HG03575 (cell line): ENCODE measurements around the gene FAM131C.
"Not testable (repeated sequence)": the region's sequence is repeated elsewhere in the genome, so short reads cannot be mapped to it uniquely, and the experiment has no call there.

Source experiments
- ATAC-seq: cut with Tn5 transposase; IDR thresholded peaks from one replicate; pipeline ENCODE4 v1.9.1; 2021; ENCODE audit not compliant: unreplicated experiment, insufficient number of reproducible peaks, low FRiP score; ENCODE audit errors: extremely low read depth

Gene FAM131C

GRCh38 chr1:16047791-16048475 is 25.5 kb downstream of the FAM131C start:
- ATAC-seq: no peak

GRCh38 chr1:16046842-16047241 is 26.6 kb downstream of the FAM131C start:
- no peak for ATAC-seq

GRCh38 chr1:16043950-16044349 is 29.5 kb downstream of the FAM131C start:
- no peak for ATAC-seq

- no peak for ATAC-seq
Observed at GRCh38 chr1:16043521-16043920, 29.9 kb downstream of the FAM131C start, which contains the start of gene CLCNKB. TSS of gene CLCNKB (plus strand) at chr1:16043782. CDS start at chr1:16044493, 711 bp downstream.

GRCh38 chr1:16042654-16043053 is 30.8 kb downstream of the FAM131C start:
- not testable (repeated sequence) for ATAC-seq

GRCh38 chr1:16042096-16042495 is 31.4 kb downstream of the FAM131C start:
- ATAC-seq: no peak

- ATAC-seq: no peak
Observed at GRCh38 chr1:16041200-16041599, 32.3 kb downstream of the FAM131C start.

GRCh38 chr1:16039871-16040270 is 33.6 kb downstream of the FAM131C start:
- not testable (repeated sequence) for ATAC-seq

- no peak for ATAC-seq
Observed at GRCh38 chr1:16038620-16038912, 34.9 kb downstream of the FAM131C start.

GRCh38 chr1:16036461-16036860 is 37.0 kb downstream of the FAM131C start:
- ATAC-seq: not testable (repeated sequence)

GRCh38 chr1:16033103-16033632 is 40.3 kb downstream of the FAM131C start:
- not testable (repeated sequence) for ATAC-seq

GRCh38 chr1:16032388-16033102 is 40.9 kb downstream of the FAM131C start:
- ATAC-seq: no peak

- no peak for ATAC-seq
Observed at GRCh38 chr1:16031551-16031950, 41.9 kb downstream of the FAM131C start.

GRCh38 chr1:16029288-16029687 is 44.2 kb downstream of the FAM131C start:
- no peak for ATAC-seq

- ATAC-seq: not testable (repeated sequence)
Observed at GRCh38 chr1:16029003-16029268, 44.5 kb downstream of the FAM131C start.

GRCh38 chr1:16028237-16029002 is 45.0 kb downstream of the FAM131C start:
- ATAC-seq: no peak

GRCh38 chr1:16026723-16027484 is 46.5 kb downstream of the FAM131C start:
- ATAC-seq: no peak

GRCh38 chr1:16026302-16026701 is 47.1 kb downstream of the FAM131C start:
- not testable (repeated sequence) for ATAC-seq

GRCh38 chr1:16023050-16023653 is 50.3 kb downstream of the FAM131C start:
- no peak for ATAC-seq
